Neural progenitor cell (in vitro differentiated cells): ENCODE data around the gene ARSA. TPM values are rescaled to one million over a fixed set of nuclear protein-coding genes. Genes with fewer than 3 reads are reported as not detected.

Source experiments
- DNase-seq: peaks from one replicate; pipeline ENCODE4 v3.0.0-alpha.2; 2016; ENCODE audit warnings: low spot score
- H2AFZ ChIP-seq: fragments of 200-600 bp; sonication (generic); replicated peaks from 2 replicates; pipeline ENCODE4 v1.6.1; 2016; ENCODE audit warnings: antibody characterized with exemption
- H3F3A ChIP-seq: fragments of 200-600 bp; sonication (generic); 2 replicates; pipeline ENCODE4 v1.6.1; 2016; ENCODE audit warnings: antibody characterized with exemption, low read depth
- H3K27ac ChIP-seq: fragments of 200-600 bp; sonication (generic); 2 replicates; pipeline ENCODE4 v1.5.1; 2016; ENCODE audit warnings: mild to moderate bottlenecking
- H3K27me3 ChIP-seq: fragments of 200-600 bp; sonication (generic); 2 replicates; pipeline ENCODE4 v1.6.1; 2016; ENCODE audit warnings: mild to moderate bottlenecking, moderate library complexity
- H3K36me3 ChIP-seq: fragments of 200-600 bp; sonication (generic); 2 replicates; pipeline ENCODE4 v1.5.1; 2016
- H3K4me1 ChIP-seq: fragments of 200-600 bp; sonication (generic); 2 replicates; pipeline ENCODE4 v1.6.1; 2016; ENCODE audit warnings: mixed run types
- H3K4me2 ChIP-seq: fragments of 200-600 bp; sonication (generic); 2 replicates; pipeline ENCODE4 v1.6.1; 2016
- H3K4me3 ChIP-seq: fragments of 200-600 bp; sonication (generic); 2 replicates; pipeline ENCODE4 v1.5.1; 2016
- H3K79me2 ChIP-seq: fragments of 200-600 bp; sonication (generic); 2 replicates; pipeline ENCODE4 v1.6.1; 2016; ENCODE audit warnings: low read depth
- H3K9ac ChIP-seq: fragments of 200-600 bp; sonication (generic); 2 replicates; pipeline ENCODE4 v1.6.1; 2016
- H3K9me3 ChIP-seq: fragments of 200-600 bp; sonication (generic); 2 replicates; pipeline ENCODE4 v1.5.1; 2016; ENCODE audit warnings: low read depth
- H4K20me1 ChIP-seq: fragments of 200-600 bp; sonication (generic); 2 replicates; pipeline ENCODE4 v1.6.1; 2016; ENCODE audit warnings: low read depth
- H3K27ac Mint-ChIP-seq: 3 replicates; pipeline ENCODE4 v1.8.0; 2021; ENCODE audit warnings: mixed read lengths
- H3K27me3 Mint-ChIP-seq: 2 replicates; pipeline ENCODE4 v1.8.0; 2022; ENCODE audit warnings: low read depth, mild to moderate bottlenecking, inconsistent platforms, moderate library complexity, mixed read lengths; ENCODE audit not compliant: insufficient read depth
- H3K36me3 Mint-ChIP-seq: 3 replicates; pipeline ENCODE4 v1.8.0; 2021; ENCODE audit warnings: mixed read lengths
- H3K4me1 Mint-ChIP-seq: 3 replicates; pipeline ENCODE4 v1.8.0; 2021; ENCODE audit warnings: mixed read lengths
- H3K4me3 Mint-ChIP-seq: 3 replicates; pipeline ENCODE4 v1.8.0; 2021; ENCODE audit warnings: mild to moderate bottlenecking, moderate library complexity, mixed read lengths
- H3K9me3 Mint-ChIP-seq: 3 replicates; pipeline ENCODE4 v1.8.0; 2020; ENCODE audit warnings: mixed read lengths
- EZH2 ChIP-seq: fragments of 200-600 bp; sonication (generic); IDR thresholded peaks from 2 replicates; pipeline ENCODE4 v1.6.1; 2017; ENCODE audit warnings: antibody characterized with exemption, mild to moderate bottlenecking, moderate library complexity
- EZH2phosphoT487 ChIP-seq: fragments of 200-600 bp; sonication (generic); IDR thresholded peaks from 2 replicates; pipeline ENCODE4 v1.6.1; 2017; ENCODE audit warnings: antibody characterized with exemption
- total RNA-seq: library from RNA; depleted of rRNA; stranded (reverse); fragments of >200 nt; gene quantifications from 2 replicates; pipeline ENCODE4 v1.2.3, GENCODE V29; 2015; ENCODE audit warnings: low replicate concordance
- TF ChIP-seq, protein P1 (sequence below): fragments of 200-600 bp; sonication (generic); IDR thresholded peaks from 2 replicates; pipeline ENCODE4 v1.5.1; 2017; ENCODE audit warnings: antibody characterized with exemption, mild to moderate bottlenecking

The ARSA gene
- total RNA-seq, 1 donor from 2014 or later = 4.2 TPM

- H3K4me3 ChIP-seq = no peak overlapping the region
- peaks cover 19% of the 10 kb centered on the region for H3F3A ChIP-seq
- peak overlapping the region; percentile 94 for H3K4me3 Mint-ChIP-seq
- peaks cover 8% of the 10 kb centered on the region for H3K27me3 Mint-ChIP-seq
- H4K20me1 ChIP-seq = no peaks in the 10 kb centered on the region
- peak overlapping the region; percentile 79 for H3K4me2 ChIP-seq
- TF ChIP-seq EZH2 (no peak), EZH2phosphoT487 (no peak)
- TF ChIP-seq, protein P1, sequence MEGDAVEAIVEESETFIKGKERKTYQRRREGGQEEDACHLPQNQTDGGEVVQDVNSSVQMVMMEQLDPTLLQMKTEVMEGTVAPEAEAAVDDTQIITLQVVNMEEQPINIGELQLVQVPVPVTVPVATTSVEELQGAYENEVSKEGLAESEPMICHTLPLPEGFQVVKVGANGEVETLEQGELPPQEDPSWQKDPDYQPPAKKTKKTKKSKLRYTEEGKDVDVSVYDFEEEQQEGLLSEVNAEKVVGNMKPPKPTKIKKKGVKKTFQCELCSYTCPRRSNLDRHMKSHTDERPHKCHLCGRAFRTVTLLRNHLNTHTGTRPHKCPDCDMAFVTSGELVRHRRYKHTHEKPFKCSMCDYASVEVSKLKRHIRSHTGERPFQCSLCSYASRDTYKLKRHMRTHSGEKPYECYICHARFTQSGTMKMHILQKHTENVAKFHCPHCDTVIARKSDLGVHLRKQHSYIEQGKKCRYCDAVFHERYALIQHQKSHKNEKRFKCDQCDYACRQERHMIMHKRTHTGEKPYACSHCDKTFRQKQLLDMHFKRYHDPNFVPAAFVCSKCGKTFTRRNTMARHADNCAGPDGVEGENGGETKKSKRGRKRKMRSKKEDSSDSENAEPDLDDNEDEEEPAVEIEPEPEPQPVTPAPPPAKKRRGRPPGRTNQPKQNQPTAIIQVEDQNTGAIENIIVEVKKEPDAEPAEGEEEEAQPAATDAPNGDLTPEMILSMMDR = no peak
- H3K36me3 ChIP-seq = no peaks in the 10 kb centered on the region
- H3K36me3 Mint-ChIP-seq = peaks cover 5% of the 10 kb centered on the region
- H3K27ac ChIP-seq = no peak overlapping the region
- no peaks in the 10 kb centered on the region for H3K27me3 ChIP-seq
- peaks cover 12% of the 10 kb centered on the region for H3K79me2 ChIP-seq
- peaks cover 4% of the 10 kb centered on the region for H3K4me1 ChIP-seq
- H3K9me3 ChIP-seq = no peaks in the 10 kb centered on the region
- H2AFZ ChIP-seq = no peak overlapping the region
- H3K27ac Mint-ChIP-seq = no peak overlapping the region
- H3K4me1 Mint-ChIP-seq = peaks cover 10% of the 10 kb centered on the region
- no peaks in the 10 kb centered on the region for H3K9me3 Mint-ChIP-seq
- DNase-seq = no peak
- no peak overlapping the region for H3K9ac ChIP-seq
Measured at GRCh38 chr22:50584106-50585096, 43.6 kb downstream of the ARSA start.

DNA sequence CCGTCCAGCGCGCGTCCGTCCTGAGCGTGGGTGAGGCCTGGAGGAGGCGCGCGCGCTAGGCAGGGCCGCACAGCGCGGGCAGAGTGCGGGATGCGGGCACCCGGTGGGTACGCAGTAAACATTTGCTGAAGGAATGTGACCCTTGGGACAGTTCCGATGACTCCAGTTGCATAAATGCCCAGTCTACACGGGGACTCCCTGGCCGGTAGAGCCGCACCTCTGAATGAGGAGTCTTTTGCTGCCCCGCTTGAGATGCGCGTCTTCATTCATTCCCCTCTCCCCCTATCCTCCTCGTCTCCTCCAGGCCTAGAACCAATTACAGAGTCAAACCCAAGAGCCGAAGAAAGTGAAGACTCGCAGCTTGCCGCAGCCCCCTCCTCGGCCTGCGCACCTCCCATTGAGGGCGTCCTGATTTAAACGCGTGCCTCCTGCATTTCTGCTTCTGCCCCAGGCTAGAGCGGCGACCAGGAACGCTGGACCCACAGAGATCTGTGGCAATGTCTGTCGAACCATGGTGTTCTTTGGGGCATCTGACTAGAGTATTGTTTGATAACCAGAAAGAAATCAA is 44.6 kb downstream of the ARSA start:
- Histone ChIP-seq H3K4me3 (peak overlapping the region; percentile 72), H3K36me3 (no peaks in the 10 kb centered on the region), H3K9ac (peak overlapping the region; percentile 23), H3K79me2 (peaks cover 12% of the 10 kb centered on the region), H4K20me1 (no peaks in the 10 kb centered on the region), H3K27ac (no peak overlapping the region), H3K4me1 (peaks cover 4% of the 10 kb centered on the region), H3K27me3 (no peaks in the 10 kb centered on the region), H3F3A (peaks cover 19% of the 10 kb centered on the region), H3K9me3 (no peaks in the 10 kb centered on the region), H2AFZ (peak overlapping the region; percentile 46), H3K4me2 (peak overlapping the region; percentile 79)
- H3K9me3 Mint-ChIP-seq = no peaks in the 10 kb centered on the region
- TF ChIP-seq, protein P1 = no peak
- no peak for TF ChIP-seq EZH2
- H3K36me3 Mint-ChIP-seq = peaks cover 5% of the 10 kb centered on the region
- no peak overlapping the region for H3K27ac Mint-ChIP-seq
- H3K27me3 Mint-ChIP-seq = peaks cover 9% of the 10 kb centered on the region
- H3K4me1 Mint-ChIP-seq = peaks cover 10% of the 10 kb centered on the region
- DNase-seq = no peak
- H3K4me3 Mint-ChIP-seq = peak overlapping the region; percentile 94

GRCh38 chr22:50582493-50583293 is 45.3 kb downstream of the ARSA start, which contains the start of gene CHKB:
CHKB (minus strand) TSS chr22:50582849; CDS start chr22:50582781, 68 bp downstream.
- H3K4me3 Mint-ChIP-seq = peak within 1 kb of the TSS; percentile 94
- peak within 1 kb of the TSS; percentile 75 for H3K9ac ChIP-seq
- H3K27me3 ChIP-seq = no peaks in the 10 kb centered on the region
- peak within 1 kb of the TSS; percentile 46 for H2AFZ ChIP-seq
- TF ChIP-seq EZH2 (no peak), EZH2phosphoT487 (no peak)
- TF ChIP-seq, protein P1 = no peak
- peak within 1 kb of the TSS; percentile 72 for H3K4me3 ChIP-seq
- peaks cover 19% of the 10 kb centered on the region for H3F3A ChIP-seq
- H3K27ac Mint-ChIP-seq = peak within 1 kb of the TSS; percentile 76
- peak within 1 kb of the TSS; percentile 91 for H3K27ac ChIP-seq
- peaks cover 4% of the 10 kb centered on the region for H3K4me1 ChIP-seq
- peaks cover 12% of the 10 kb centered on the region for H3K79me2 ChIP-seq
- H3K27me3 Mint-ChIP-seq = peaks cover 9% of the 10 kb centered on the region
- no peaks in the 10 kb centered on the region for H3K9me3 ChIP-seq
- H3K4me2 ChIP-seq = peak within 1 kb of the TSS; percentile 94
- H3K9me3 Mint-ChIP-seq = no peaks in the 10 kb centered on the region
- H3K36me3 ChIP-seq = no peaks in the 10 kb centered on the region
- DNase-seq = peak; percentile 100
- H4K20me1 ChIP-seq = no peaks in the 10 kb centered on the region
- H3K36me3 Mint-ChIP-seq = peaks cover 5% of the 10 kb centered on the region
- H3K4me1 Mint-ChIP-seq = peaks cover 10% of the 10 kb centered on the region
